Left lung (tissue), 10 donors: Measurements from ENCODE around the gene CYTH3. TPM values are rescaled to one million over a fixed set of nuclear protein-coding genes. Genes with fewer than 3 reads are reported as not detected.

Experiments
- ATAC-seq: fragments of 200-7000 bp; cut with Tn5 transposase; one replicate; pipeline ENCODE4 v1.9.1; 2020; ENCODE audit warnings: moderate library complexity
- DNase-seq, 4 donors: peaks; one replicate each; pipeline ENCODE4 v3.0.0-alpha.2; 2013 to 2020
- H3K27ac ChIP-seq, 2 donors: fragments of 200-600 bp; sonication (generic) in 1 of 2; one replicate each; pipeline versions ENCODE4 v1.5.0 to v1.8.0; 2020 to 2021
- H3K27me3 ChIP-seq, 2 donors: fragments of 200-600 bp; sonication (generic) in 1 of 2; one replicate each; pipeline versions ENCODE4 v1.5.0 to v1.8.0; 2020 to 2021
- H3K36me3 ChIP-seq, 2 donors: fragments of 200-600 bp; sonication (generic) in 1 of 2; one replicate each; pipeline versions ENCODE4 v1.5.0 to v1.8.0; 2020 to 2021
- H3K4me1 ChIP-seq, 2 donors: fragments of 200-600 bp; one replicate each; pipeline ENCODE4 v1.8.0; 2021
- H3K4me3 ChIP-seq, 2 donors: fragments of 200-600 bp; sonication (generic) in 1 of 2; one replicate each; pipeline versions ENCODE4 v1.5.0 to v1.8.0; 2020 to 2021; ENCODE audit warnings: mild to moderate bottlenecking in 1 of 2
- H3K9me3 ChIP-seq, 2 donors: fragments of 200-600 bp; sonication (generic) in 1 of 2; one replicate each; pipeline versions ENCODE4 v1.5.0 to v1.8.0; 2020 to 2021
- CTCF ChIP-seq, 2 donors: fragments of 200-600 bp; sonication (generic) in 1 of 2; IDR thresholded peaks; one replicate each; pipeline versions ENCODE4 v1.5.0 to v1.8.0; 2021; ENCODE audit warnings: antibody characterized with exemption in 2 of 2
- intact Hi-C, 2 donors: fragments of 100-400 bp; cut with DNase I; formaldehyde crosslinking; loops; one replicate each; pipeline versions ENCODE4 v1.11.2 to v1.14.2; 2022
- polyA plus RNA-seq, 6 donors: library from polyadenylated mRNA; unstranded; fragments of 120-200 nt; gene quantifications; one replicate each; pipeline ENCODE4 v1.2.1, GENCODE V29; 2013; ENCODE audit not compliant: insufficient read length in 6 of 6
- total RNA-seq, 2 donors: library from RNA; stranded (reverse); fragmentation: NEBNext Ultra II Directional; extraction: Animal tissue kit (Norgen Biotek cat#: 25700); gene quantifications; one replicate each; pipeline ENCODE4 v1.2.1, GENCODE V29; 2021
- donor health status: DM: no; HTN: yes; CAD: no.
- donor health status: DM: no; HTN: no; CAD: no.

Gene CYTH3
- total and polyA plus RNA-seq, 8 donors = 20.7 to 29.8 (median 25.8) TPM

- Histone ChIP-seq H3K4me3 (no peak overlapping the region), H3K27me3 (no peaks in the 10 kb centered on the region), H3K9me3 (no peaks in the 10 kb centered on the region), H3K36me3 (peaks cover 0 to 14% of the 10 kb centered on the region in 2 donors), H3K27ac (peak overlapping the region in 1 of 2 donors; percentile 23), H3K4me1 (peaks cover 11 to 30% of the 10 kb centered on the region in 2 donors)
- ATAC-seq (peak; percentile 21), DNase-seq (no peak)
- TF ChIP-seq CTCF (IDR thresholded peaks at IDR 0.05) = no peak
- intact Hi-C loops = no loop called here
Observed at GRCh38 chr7:6178298-6179029, 94.0 kb downstream of the CYTH3 start.

DNA sequence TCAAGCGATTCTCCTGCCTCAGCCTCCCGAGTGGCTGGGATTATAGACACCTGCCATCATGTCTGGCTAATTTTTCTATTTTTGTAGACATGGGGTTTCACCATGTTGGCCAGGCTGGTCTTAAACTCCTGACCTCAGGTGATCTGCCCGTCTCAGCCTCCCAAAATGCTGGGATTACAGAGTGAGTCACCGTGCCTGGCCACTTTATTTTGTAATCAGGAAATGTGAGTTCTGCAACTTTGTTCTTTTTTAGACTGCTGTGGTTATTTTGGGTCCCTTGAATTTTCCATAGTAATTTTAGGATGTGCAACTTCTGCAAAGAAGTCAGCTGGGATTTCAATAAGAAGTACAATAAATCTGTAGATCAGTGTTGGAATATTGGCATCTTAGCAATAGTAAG is 96.8 kb downstream of the CYTH3 start:
- H3K4me3 ChIP-seq = no peak overlapping the region
- H3K4me1 ChIP-seq = peaks cover 11 to 30% of the 10 kb centered on the region in 2 donors
- H3K36me3 ChIP-seq = peaks cover 0 to 19% of the 10 kb centered on the region in 2 donors
- ATAC-seq = peak; percentile 34
- H3K27ac ChIP-seq = no peak overlapping the region
- no peaks in the 10 kb centered on the region for H3K27me3 ChIP-seq
- no peaks in the 10 kb centered on the region for H3K9me3 ChIP-seq
- TF ChIP-seq CTCF (IDR thresholded peaks at IDR 0.05) = no peak
- DNase-seq = no peak
- intact Hi-C loops = no loop called here

- DNase-seq (no peak), ATAC-seq (no peak)
- no peak for TF ChIP-seq CTCF (IDR thresholded peaks at IDR 0.05)
- Histone ChIP-seq H3K4me1 (peaks cover 5 to 20% of the 10 kb centered on the region in 2 donors), H3K9me3 (no peaks in the 10 kb centered on the region), H3K36me3 (peaks cover 0 to 34% of the 10 kb centered on the region in 2 donors), H3K27me3 (no peaks in the 10 kb centered on the region), H3K27ac (no peak overlapping the region), H3K4me3 (no peak overlapping the region)
- intact Hi-C loops = no loop called here
Observed at GRCh38 chr7:6172910-6173295, 99.5 kb downstream of the CYTH3 start.

DNA sequence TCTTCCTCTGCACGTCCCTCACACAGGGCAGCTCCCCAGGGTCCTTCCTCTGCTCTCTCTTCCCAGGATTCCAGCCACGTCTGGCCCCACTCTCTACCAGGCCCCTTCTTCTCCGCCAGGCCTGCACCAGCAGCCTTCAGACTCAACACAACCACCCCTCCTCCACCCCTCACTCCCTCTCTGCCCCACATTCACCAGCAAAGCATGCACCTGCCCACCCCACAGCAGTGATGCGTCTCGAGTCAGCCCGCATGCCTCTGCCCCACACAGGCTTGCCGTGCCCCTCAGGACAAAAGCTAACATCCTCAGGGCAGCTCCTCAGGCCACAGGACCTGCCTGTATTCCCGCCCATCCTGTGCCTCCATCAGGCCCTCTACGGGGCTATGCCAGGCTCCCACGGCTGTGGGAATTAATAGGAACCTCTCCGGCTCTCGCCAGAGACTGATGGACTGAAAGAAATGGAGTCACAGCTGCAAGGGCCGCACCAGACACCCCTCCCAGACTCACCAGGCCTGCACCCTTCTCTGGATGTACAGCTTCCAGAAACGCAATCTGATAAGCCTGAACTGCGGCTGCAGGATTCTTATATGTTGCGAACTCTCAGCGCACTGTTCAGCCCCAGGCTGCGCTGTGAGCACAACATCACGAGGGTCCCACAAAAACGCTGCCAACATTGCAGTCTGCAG is 100.1 kb downstream of the CYTH3 start:
- Histone ChIP-seq H3K9me3 (no peaks in the 10 kb centered on the region), H3K4me3 (no peak overlapping the region), H3K4me1 (peaks cover 5 to 17% of the 10 kb centered on the region in 2 donors), H3K27ac (no peak overlapping the region), H3K36me3 (peaks cover 0 to 30% of the 10 kb centered on the region in 2 donors), H3K27me3 (no peaks in the 10 kb centered on the region)
- intact Hi-C loops = no loop called here
- no peak for TF ChIP-seq CTCF (IDR thresholded peaks at IDR 0.05)
- DNase-seq (no peak), ATAC-seq (no peak)

DNA sequence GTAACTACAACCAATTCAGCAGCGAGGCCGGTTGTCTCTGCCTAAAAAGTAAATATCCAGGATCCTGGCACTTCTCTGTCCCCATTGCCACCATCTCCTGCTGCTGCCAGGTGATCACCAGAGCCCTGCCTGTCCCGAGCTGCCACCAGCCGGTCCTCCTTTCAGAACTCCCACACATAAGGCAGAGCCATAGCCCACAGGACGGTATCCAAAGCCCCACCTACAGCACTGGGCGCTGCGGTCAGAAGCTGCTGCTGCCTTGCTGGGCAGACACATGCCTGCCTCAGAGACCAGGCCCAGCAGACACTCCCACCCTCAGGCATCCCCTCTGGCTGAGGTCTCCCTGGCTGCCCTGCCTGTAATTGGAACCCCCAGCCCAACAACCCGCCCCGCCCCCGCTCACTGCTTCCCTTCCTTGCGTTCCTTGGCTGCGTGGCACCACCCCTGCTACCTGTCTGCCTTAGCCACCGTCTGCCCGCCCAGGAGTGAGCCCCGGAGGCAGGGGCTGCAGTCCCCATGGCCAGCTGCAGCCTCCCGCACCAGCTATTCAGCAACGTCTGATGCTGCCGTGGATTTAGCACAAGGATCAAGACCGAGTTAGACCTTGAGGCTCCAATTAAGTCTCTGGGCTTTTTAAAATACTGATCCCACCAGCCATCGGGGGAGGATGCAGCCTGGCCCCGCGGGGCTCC is 100.7 kb downstream of the CYTH3 start:
- ATAC-seq (no peak), DNase-seq (no peak)
- intact Hi-C loops = no loop called here
- Histone ChIP-seq H3K9me3 (no peaks in the 10 kb centered on the region), H3K4me1 (peaks cover 5 to 17% of the 10 kb centered on the region in 2 donors), H3K36me3 (peaks cover 0 to 23% of the 10 kb centered on the region in 2 donors), H3K27me3 (no peaks in the 10 kb centered on the region), H3K4me3 (no peak overlapping the region), H3K27ac (no peak overlapping the region)
- no peak for TF ChIP-seq CTCF (IDR thresholded peaks at IDR 0.05)
